Fibroblast of lung (primary cell): ENCODE data around the gene PKD2L2. TPM values are rescaled to one million over a fixed set of nuclear protein-coding genes. Genes with fewer than 3 reads are reported as not detected.
"Not testable (repeated sequence)": the region's sequence is repeated elsewhere in the genome, so short reads cannot be mapped to it uniquely, and the experiment has no call there.

Source experiments
- DNase-seq, 2 donors: peaks; one replicate each; pipeline versions ENCODE4 v3.0.0 to v3.0.0-alpha.2; 2010; ENCODE audit warnings: low read depth in 2 of 2
- H2AFZ ChIP-seq: 2 replicates; pipeline ENCODE4 v1.5.1; 2012; ENCODE audit warnings: low read length, control low read depth, inconsistent platforms
- H3K27ac ChIP-seq: 2 replicates; pipeline ENCODE4 v1.5.1; 2011; ENCODE audit warnings: low read length, control low read depth; ENCODE audit not compliant: insufficient read depth
- H3K27me3 ChIP-seq: 2 replicates; pipeline ENCODE4 v1.5.1; 2011; ENCODE audit warnings: mild to moderate bottlenecking, low read length; ENCODE audit not compliant: control insufficient read depth, insufficient read depth
- H3K36me3 ChIP-seq: 2 replicates; pipeline ENCODE4 v1.5.1; 2011; ENCODE audit warnings: low read length; ENCODE audit not compliant: control insufficient read depth, insufficient read depth
- H3K4me1 ChIP-seq: 2 replicates; pipeline ENCODE4 v1.5.1; 2011; ENCODE audit warnings: low read length; ENCODE audit not compliant: control insufficient read depth, insufficient read depth; ENCODE audit errors: extremely low read depth
- H3K4me2 ChIP-seq: 2 replicates; pipeline ENCODE4 v1.5.1; 2011; ENCODE audit warnings: low read length, control low read depth; ENCODE audit not compliant: insufficient read depth; ENCODE audit errors: extremely low read depth
- H3K4me3 ChIP-seq, 4 experiments: fragments of 200-600 bp in 1 of 4; sonication (generic) in 1 of 4; replicated peaks in 1 of 4; 2 replicates each; pipeline ENCODE4 v1.5.1; 2011 to 2016; ENCODE audit warnings: low read length in 4 of 4, low read depth in 3 of 4, mild to moderate bottlenecking in 3 of 4, control low read depth in 2 of 4, inconsistent platforms in 1 of 4, mixed read lengths in 1 of 4; ENCODE audit not compliant: insufficient read depth in 1 of 4; ENCODE audit errors: control extremely low read depth in 1 of 4
- H3K79me2 ChIP-seq: 2 replicates; pipeline ENCODE4 v1.5.1; 2012; ENCODE audit warnings: mild to moderate bottlenecking, low read length, inconsistent platforms; ENCODE audit not compliant: control insufficient read depth, insufficient read depth
- H3K9ac ChIP-seq: 2 replicates; pipeline ENCODE4 v1.5.1; 2011; ENCODE audit warnings: mild to moderate bottlenecking, low read length, control low read depth; ENCODE audit not compliant: insufficient read depth
- H3K9me3 ChIP-seq: 2 replicates; pipeline ENCODE4 v1.5.1; 2012; ENCODE audit warnings: low read depth, low read length; ENCODE audit not compliant: control insufficient read depth, insufficient read depth
- H4K20me1 ChIP-seq: 2 replicates; pipeline ENCODE4 v1.5.1; 2011; ENCODE audit warnings: low read length; ENCODE audit not compliant: control insufficient read depth, insufficient read depth; ENCODE audit errors: extremely low read depth
- CTCF ChIP-seq, 2 donors: IDR thresholded peaks in 1 of 2; conservative IDR thresholded peaks in 1 of 2; 1 replicate in 1 of 2; 2 replicates in 1 of 2; pipeline ENCODE4 v1.5.1; 2011 to 2012; ENCODE audit warnings: low read length in 2 of 2, control low read depth in 1 of 2, inconsistent platforms in 1 of 2, low read depth in 1 of 2, mild to moderate bottlenecking in 1 of 2
- EZH2 ChIP-seq: IDR thresholded peaks from 2 replicates; pipeline ENCODE4 v1.5.1; 2012; ENCODE audit warnings: low read length, control low read depth, mild to moderate bottlenecking; ENCODE audit errors: missing control alignments
- polyA plus RNA-seq, 2 donors: library from polyadenylated mRNA; depleted of rRNA in 1 of 2; stranded (reverse) in 1 of 2; unstranded in 1 of 2; fragments of >200 nt; gene quantifications; 2 replicates each; pipeline ENCODE4 v1.2.1, GENCODE V29; 2011 to 2012; ENCODE audit warnings: missing spikeins in 1 of 2
- total RNA-seq: library from RNA; depleted of rRNA; stranded (reverse); fragments of >200 nt; gene quantifications from 2 replicates; pipeline ENCODE4 v1.2.1, GENCODE V29; 2014

The PKD2L2 gene
- total and polyA plus RNA-seq, 2 donors (not counting 1 experiment from before 2014, with no cell fraction given) = not detected

GRCh38 chr5:137845472-137845871, 43.8 kb upstream of the PKD2L2 start:
- no peak overlapping the region for H3K27ac ChIP-seq
- TF ChIP-seq CTCF (conservative IDR thresholded peaks at IDR 0.05 in 1 of 2, IDR thresholded peaks at IDR 0.05 in 1 of 2; ENCODE audit: low read depth in 1 of 2, low read length in 2 of 2) (no peak), EZH2 (no peak)
- H3K9me3 ChIP-seq = no peaks in the 10 kb centered on the region
- H4K20me1 ChIP-seq = no peaks in the 10 kb centered on the region
- H3K79me2 ChIP-seq = no peaks in the 10 kb centered on the region
- no peaks in the 10 kb centered on the region for H3K27me3 ChIP-seq
- H3K4me3 ChIP-seq = no peak overlapping the region
- no peaks in the 10 kb centered on the region for H3K4me1 ChIP-seq
- no peaks in the 10 kb centered on the region for H3K36me3 ChIP-seq
- no peak overlapping the region for H3K4me2 ChIP-seq
- no peak for DNase-seq
- H3K9ac ChIP-seq = no peak overlapping the region
- no peak overlapping the region for H2AFZ ChIP-seq

GRCh38 chr5:137847687-137848086, 41.6 kb upstream of the PKD2L2 start:
- no peaks in the 10 kb centered on the region for H3K36me3 ChIP-seq
- no peaks in the 10 kb centered on the region for H4K20me1 ChIP-seq
- no peak for TF ChIP-seq EZH2
- no peak for TF ChIP-seq CTCF (conservative IDR thresholded peaks at IDR 0.05 in 1 of 2, IDR thresholded peaks at IDR 0.05 in 1 of 2; ENCODE audit: low read depth in 1 of 2, low read length in 2 of 2)
- H3K27ac ChIP-seq = no peak overlapping the region
- H3K4me2 ChIP-seq = no peak overlapping the region
- H3K4me3 ChIP-seq = no peak overlapping the region
- no peaks in the 10 kb centered on the region for H3K27me3 ChIP-seq
- no peaks in the 10 kb centered on the region for H3K9me3 ChIP-seq
- DNase-seq = no peak
- H3K9ac ChIP-seq = no peak overlapping the region
- H2AFZ ChIP-seq = no peak overlapping the region
- H3K4me1 ChIP-seq = no peaks in the 10 kb centered on the region
- no peaks in the 10 kb centered on the region for H3K79me2 ChIP-seq

- H3K27ac ChIP-seq, H3K4me3 ChIP-seq, H3K4me2 ChIP-seq, H3K36me3 ChIP-seq, H3K27me3 ChIP-seq, H4K20me1 ChIP-seq, DNase-seq, H3K9me3 ChIP-seq, H3K4me1 ChIP-seq, H3K79me2 ChIP-seq, H3K9ac ChIP-seq, H2AFZ ChIP-seq: not testable (repeated sequence)
Measured at GRCh38 chr5:137853165-137853564, 36.1 kb upstream of the PKD2L2 start.
